ENCODE data around the gene TINCR.

Gene TINCR

DNA sequence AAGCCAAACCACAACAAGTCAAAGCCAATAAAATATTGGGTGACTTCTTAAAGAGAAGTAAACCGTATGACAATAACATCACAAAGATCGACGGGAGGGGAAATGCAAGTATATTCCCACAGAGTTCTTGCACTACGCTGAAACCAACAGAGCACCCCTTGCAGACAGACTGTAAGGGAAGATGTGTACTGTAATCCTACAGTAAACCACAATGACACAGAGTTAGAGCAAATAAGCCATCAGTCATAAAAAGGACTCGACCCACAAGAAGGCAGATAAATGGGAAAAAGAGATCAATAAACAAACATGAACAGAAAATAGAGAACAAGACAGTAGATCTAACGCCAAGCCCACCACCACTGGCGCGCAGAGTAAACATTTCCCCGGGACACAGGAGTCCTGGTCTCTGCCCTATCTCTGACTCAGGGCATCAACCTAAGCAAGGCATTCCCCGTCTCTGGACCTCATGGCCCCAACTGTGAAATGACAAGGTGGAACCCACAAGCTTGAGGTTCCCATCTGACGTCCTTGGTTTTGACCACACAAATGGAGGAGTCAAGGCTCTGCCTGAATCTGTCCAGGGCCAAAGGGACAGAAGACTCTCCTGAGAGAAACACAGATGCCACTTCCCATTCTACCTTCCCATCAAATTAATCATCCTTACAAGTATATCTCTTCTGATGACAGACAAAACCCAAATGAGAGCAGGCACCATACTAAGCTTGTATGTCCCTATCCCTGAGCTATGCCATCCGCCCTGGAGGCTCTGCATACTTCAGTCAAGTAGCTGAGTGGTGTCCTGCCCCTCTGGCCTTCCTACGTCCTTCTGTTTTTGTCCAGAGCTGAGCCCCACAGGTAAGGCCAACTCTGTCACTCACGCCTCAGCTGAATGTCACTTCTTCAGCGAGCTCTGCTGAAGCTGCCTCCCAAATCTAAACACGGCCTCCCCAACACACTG, 39.8 kb upstream of the TINCR start:
- no peak for TF ChIP-seq EZH2phosphoT487 (IDR thresholded peaks at IDR 0.05; ENCODE audit: low read length)
- no peak for TF ChIP-seq CTCF (IDR thresholded peaks at IDR 0.05; ENCODE audit: low read length)
- no peak for TF ChIP-seq EZH2 (optimal IDR thresholded peaks at IDR 0.05; ENCODE audit: low read depth, low read length)
- no peak overlapping the region for H3K4me2 ChIP-seq (ENCODE audit: low read depth, low read length)
- H3K4me1 ChIP-seq (ENCODE audit: low read length), result no peaks in the 10 kb centered on the region
- H3K9me3 ChIP-seq (replicated peaks; ENCODE audit: insufficient read depth, low read length), result no peaks in the 10 kb centered on the region
- H3K79me2 ChIP-seq (ENCODE audit: low read length), result peaks cover 65% of the 10 kb centered on the region
- no peaks in the 10 kb centered on the region for H3K27me3 ChIP-seq (replicated peaks; ENCODE audit: insufficient read depth, low read length)
- H3K9ac ChIP-seq (ENCODE audit: low read length), result no peak overlapping the region
- no peaks in the 10 kb centered on the region for H3F3A ChIP-seq (ENCODE audit: insufficient read depth, low read length)
- H3K27ac ChIP-seq (ENCODE audit: low read length), result no peak overlapping the region
- no peaks in the 10 kb centered on the region for H4K20me1 ChIP-seq (ENCODE audit: insufficient read depth, low read length)
- H3K9me2 ChIP-seq (replicated peaks; ENCODE audit: insufficient read depth, low read length), result no peaks in the 10 kb centered on the region
- no peak overlapping the region for H2AFZ ChIP-seq (ENCODE audit: low read length)
- peaks cover 24% of the 10 kb centered on the region for H3K36me3 ChIP-seq (replicated peaks; ENCODE audit: insufficient read depth, low read length)
- DNase-seq, result no peak
- no peak overlapping the region for H3K4me3 ChIP-seq (ENCODE audit: low read length)

- no peak overlapping the region for H2AFZ ChIP-seq (ENCODE audit: low read length)
- no peaks in the 10 kb centered on the region for H3K4me1 ChIP-seq (ENCODE audit: low read length)
- H3F3A ChIP-seq (ENCODE audit: insufficient read depth, low read length), result no peaks in the 10 kb centered on the region
- H3K27ac ChIP-seq (ENCODE audit: low read length), result no peak overlapping the region
- DNase-seq, result no peak
- H3K9me3 ChIP-seq (replicated peaks; ENCODE audit: insufficient read depth, low read length), result no peaks in the 10 kb centered on the region
- no peak for TF ChIP-seq EZH2phosphoT487 (IDR thresholded peaks at IDR 0.05; ENCODE audit: low read length)
- H3K36me3 ChIP-seq (replicated peaks; ENCODE audit: insufficient read depth, low read length), result peaks cover 14% of the 10 kb centered on the region
- no peaks in the 10 kb centered on the region for H4K20me1 ChIP-seq (ENCODE audit: insufficient read depth, low read length)
- H3K27me3 ChIP-seq (replicated peaks; ENCODE audit: insufficient read depth, low read length), result no peaks in the 10 kb centered on the region
- no peaks in the 10 kb centered on the region for H3K9me2 ChIP-seq (replicated peaks; ENCODE audit: insufficient read depth, low read length)
- H3K4me3 ChIP-seq (ENCODE audit: low read length), result no peak overlapping the region
- H3K79me2 ChIP-seq (ENCODE audit: low read length), result peaks cover 60% of the 10 kb centered on the region
- H3K4me2 ChIP-seq (ENCODE audit: low read depth, low read length), result no peak overlapping the region
- no peak overlapping the region for H3K9ac ChIP-seq (ENCODE audit: low read length)
Observed at GRCh38 chr19:5605362-5605761, 37.6 kb upstream of the TINCR start.

GRCh38 chr19:5603626-5604025, 35.9 kb upstream of the TINCR start:
- Histone ChIP-seq H3K79me2 (ENCODE audit: low read length) (peaks cover 46% of the 10 kb centered on the region), H3K9me3 (replicated peaks; ENCODE audit: insufficient read depth, low read length) (no peaks in the 10 kb centered on the region), H3K4me3 (ENCODE audit: low read length) (no peak overlapping the region), H3K27me3 (replicated peaks; ENCODE audit: insufficient read depth, low read length) (no peaks in the 10 kb centered on the region), H3K4me2 (ENCODE audit: low read depth, low read length) (no peak overlapping the region), H3K36me3 (replicated peaks; ENCODE audit: insufficient read depth, low read length) (peaks cover 28% of the 10 kb centered on the region), H3K9me2 (replicated peaks; ENCODE audit: insufficient read depth, low read length) (no peaks in the 10 kb centered on the region), H3K4me1 (ENCODE audit: low read length) (no peaks in the 10 kb centered on the region), H2AFZ (ENCODE audit: low read length) (no peak overlapping the region), H3K27ac (ENCODE audit: low read length) (no peak overlapping the region), H3F3A (ENCODE audit: insufficient read depth, low read length) (no peaks in the 10 kb centered on the region), H4K20me1 (ENCODE audit: insufficient read depth, low read length) (no peaks in the 10 kb centered on the region), H3K9ac (ENCODE audit: low read length) (no peak overlapping the region)
- no peak for DNase-seq
- TF ChIP-seq EZH2 (optimal IDR thresholded peaks at IDR 0.05; ENCODE audit: low read depth, low read length), result no peak
- no peak for TF ChIP-seq CTCF (IDR thresholded peaks at IDR 0.05; ENCODE audit: low read length)
- TF ChIP-seq EZH2phosphoT487 (IDR thresholded peaks at IDR 0.05; ENCODE audit: low read length), result no peak

GRCh38 chr19:5600797-5601196, 33.0 kb upstream of the TINCR start:
- Histone ChIP-seq H2AFZ (ENCODE audit: low read length) (no peak overlapping the region), H3K4me3 (ENCODE audit: low read length) (no peak overlapping the region), H3K9ac (ENCODE audit: low read length) (no peak overlapping the region), H3K27me3 (replicated peaks; ENCODE audit: insufficient read depth, low read length) (no peaks in the 10 kb centered on the region), H3K9me2 (replicated peaks; ENCODE audit: insufficient read depth, low read length) (no peaks in the 10 kb centered on the region), H3K9me3 (replicated peaks; ENCODE audit: insufficient read depth, low read length) (no peaks in the 10 kb centered on the region), H3K36me3 (replicated peaks; ENCODE audit: insufficient read depth, low read length) (peaks cover 34% of the 10 kb centered on the region), H3F3A (ENCODE audit: insufficient read depth, low read length) (no peaks in the 10 kb centered on the region), H3K27ac (ENCODE audit: low read length) (no peak overlapping the region), H4K20me1 (ENCODE audit: insufficient read depth, low read length) (no peaks in the 10 kb centered on the region), H3K4me1 (ENCODE audit: low read length) (no peaks in the 10 kb centered on the region), H3K4me2 (ENCODE audit: low read depth, low read length) (no peak overlapping the region), H3K79me2 (ENCODE audit: low read length) (peaks cover 27% of the 10 kb centered on the region)
- no peak for DNase-seq
- no peak for TF ChIP-seq CTCF (IDR thresholded peaks at IDR 0.05; ENCODE audit: low read length)
- no peak for TF ChIP-seq EZH2 (optimal IDR thresholded peaks at IDR 0.05; ENCODE audit: low read depth, low read length)
- no peak for TF ChIP-seq EZH2phosphoT487 (IDR thresholded peaks at IDR 0.05; ENCODE audit: low read length)
